ENCODE measurements around the gene PPIL1.

Gene PPIL1

DNA sequence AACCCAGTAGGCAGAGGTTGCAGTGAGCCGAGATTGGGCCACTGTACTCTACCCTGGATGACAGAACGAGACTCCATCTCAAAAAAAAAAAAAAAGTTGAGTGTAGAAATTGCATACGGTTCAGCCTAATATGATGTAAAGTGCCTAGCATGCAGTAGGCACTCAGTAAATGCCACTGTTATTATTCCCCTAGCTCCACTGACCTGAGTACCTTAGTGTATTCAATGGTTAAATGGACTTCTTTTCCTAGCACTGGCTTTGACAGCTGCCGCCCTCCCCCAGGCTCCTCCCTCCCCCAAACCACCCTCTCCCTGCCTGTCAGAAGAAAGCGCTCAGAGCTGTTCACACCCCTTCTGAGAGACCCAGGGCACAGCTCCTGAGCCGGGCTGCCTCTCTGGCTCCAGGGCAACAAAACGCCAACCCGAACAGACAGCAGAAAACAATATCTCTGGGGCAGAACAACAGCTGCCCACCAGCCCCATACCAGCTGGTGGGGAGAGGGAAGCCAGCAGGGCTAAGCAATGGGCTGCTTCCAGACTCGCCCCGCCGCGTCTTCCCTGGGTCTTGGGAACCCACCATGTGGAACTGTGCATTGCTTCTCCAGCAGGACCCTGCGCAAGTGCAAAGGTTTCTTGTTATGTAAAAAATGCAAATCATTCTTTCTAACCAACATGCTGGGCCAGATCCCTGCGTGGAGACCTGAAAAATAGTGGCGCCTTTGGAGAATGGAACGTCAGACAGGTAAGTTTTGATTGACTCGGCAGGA is 39.8 kb downstream of the PPIL1 start:
- no peak for DNase-seq (ENCODE audit: low spot score)

- no peak for DNase-seq (ENCODE audit: low spot score)
These were observed 41.3 kb downstream of the PPIL1 start for GRCh38 chr6:36833182-36833789.

DNA sequence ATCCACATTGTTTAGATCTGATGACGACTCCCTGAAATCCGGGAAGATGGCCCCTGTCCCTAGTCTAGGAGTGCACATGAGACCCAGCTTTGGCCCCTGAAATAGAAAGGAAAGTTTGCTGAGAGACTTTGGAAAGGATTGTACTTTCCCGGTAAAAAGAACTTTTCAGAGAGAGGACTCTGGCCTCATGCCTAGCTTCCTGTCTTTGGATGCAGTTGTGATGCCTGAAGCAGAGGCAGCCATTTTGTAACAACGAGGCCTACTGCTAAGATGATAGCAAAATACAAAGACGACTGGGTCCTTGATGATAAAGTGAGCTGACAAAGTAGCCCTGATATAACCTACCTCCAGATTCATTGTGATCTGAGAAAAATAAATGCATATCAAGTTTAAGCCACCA is 42.3 kb downstream of the PPIL1 start:
- DNase-seq (ENCODE audit: low spot score): no peak

GRCh38 chr6:36830577-36830976 is 44.0 kb downstream of the PPIL1 start:
- no peak for DNase-seq (ENCODE audit: low spot score)

- DNase-seq (ENCODE audit: low spot score): no peak
These were observed 44.6 kb downstream of the PPIL1 start for GRCh38 chr6:36829919-36830544.

DNA sequence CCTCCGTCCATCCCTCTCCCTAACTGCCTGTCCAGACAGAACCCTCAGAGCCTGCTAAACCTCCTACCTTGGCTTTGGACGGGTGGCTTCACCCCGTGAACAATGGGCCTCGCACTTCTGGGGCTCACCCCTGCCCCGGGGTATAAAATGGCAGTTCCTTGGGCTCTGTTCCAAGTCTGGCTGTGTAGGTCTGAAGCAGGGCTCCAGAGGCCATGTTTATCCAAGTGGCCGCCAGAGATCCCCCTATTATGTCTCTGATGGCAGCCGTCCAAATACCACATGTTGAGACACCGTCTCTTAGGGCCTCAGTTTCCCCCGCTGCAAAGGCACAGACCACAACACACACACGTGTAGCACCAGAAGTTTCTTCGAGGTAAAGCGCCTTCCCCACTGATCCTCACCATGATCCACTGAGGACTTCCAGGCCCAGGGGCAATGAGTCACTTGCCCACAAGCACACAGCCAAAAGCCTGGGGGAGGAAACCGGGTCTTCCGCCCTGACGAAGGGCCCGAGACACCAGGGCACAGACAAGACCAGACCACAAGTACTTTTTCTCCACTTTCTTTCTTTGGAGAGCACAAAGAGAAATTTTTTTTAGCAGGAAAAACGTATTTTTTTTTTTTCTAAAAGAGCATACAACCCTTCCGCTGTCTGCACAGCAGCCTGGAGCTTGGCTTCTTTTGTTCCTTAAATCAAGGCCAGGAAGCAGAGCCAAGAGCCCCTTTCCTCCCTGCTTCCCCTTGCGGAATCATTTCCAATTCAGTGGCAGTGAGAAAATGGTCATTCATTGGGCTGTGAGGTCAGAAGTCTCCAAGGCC is 47.1 kb downstream of the PPIL1 start:
- DNase-seq (ENCODE audit: low spot score): peak; percentile 92

DNA sequence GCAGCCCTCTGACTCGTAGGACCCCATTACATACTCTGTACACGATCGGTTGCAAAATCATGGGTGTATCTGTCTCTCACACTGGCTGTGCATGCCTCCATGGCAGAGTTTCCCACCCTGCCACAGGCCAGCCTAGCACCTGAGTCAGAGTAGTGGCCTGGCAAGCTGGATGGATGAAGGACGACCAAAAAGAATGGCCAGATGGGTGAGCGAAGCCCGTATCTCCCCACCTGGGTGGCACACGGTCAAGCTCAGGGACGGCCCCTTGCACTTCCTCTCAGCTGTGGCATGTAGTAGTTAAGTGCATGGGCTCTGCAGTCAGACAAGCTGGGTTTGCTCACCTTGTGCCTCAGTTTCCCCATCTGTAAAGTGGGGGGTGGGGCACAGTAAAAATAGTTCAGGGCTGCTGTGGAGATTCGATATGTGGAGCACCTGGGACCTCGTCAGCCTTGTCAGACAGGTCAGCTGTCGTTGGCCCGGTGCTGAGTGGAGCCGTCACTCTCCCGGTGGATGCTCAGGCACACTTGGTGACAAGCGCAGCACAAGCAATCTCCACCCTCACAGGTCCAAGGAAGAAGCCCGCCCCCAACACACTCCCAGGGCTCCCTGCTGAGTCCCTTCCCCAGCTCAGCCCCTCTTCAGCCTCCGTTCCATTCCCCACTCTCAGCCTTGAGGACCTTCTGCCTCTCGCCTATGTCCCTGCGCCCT is 47.9 kb downstream of the PPIL1 start:
- no peak for DNase-seq (ENCODE audit: low spot score)

- DNase-seq (ENCODE audit: low spot score): no peak
These were observed 48.6 kb downstream of the PPIL1 start for GRCh38 chr6:36825994-36826393.

DNA sequence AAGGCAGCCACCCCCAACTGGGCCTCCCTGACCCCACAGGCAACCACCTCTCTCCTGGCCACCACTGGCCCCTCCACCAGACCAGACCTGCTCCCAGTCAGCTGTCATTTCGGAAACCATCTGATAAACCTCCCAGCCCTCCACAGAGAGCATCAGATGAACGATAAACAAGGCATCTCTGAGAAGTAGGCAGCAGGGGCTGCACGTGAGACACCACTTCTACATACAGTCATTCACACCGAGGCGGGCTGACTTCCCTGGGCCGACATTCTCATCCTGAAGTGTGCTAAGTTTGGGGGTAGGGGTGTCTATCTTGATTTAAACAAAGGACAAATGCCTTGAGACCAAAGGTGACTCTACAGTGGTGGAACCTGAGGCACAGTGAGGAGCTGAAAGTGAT is 49.2 kb downstream of the PPIL1 start:
- DNase-seq (ENCODE audit: low spot score): no peak

- peak; percentile 53 for DNase-seq (ENCODE audit: low spot score)
These were observed 50.4 kb downstream of the PPIL1 start for GRCh38 chr6:36824253-36824652.

- peak; percentile 30 for DNase-seq (ENCODE audit: low spot score)
These were observed 51.0 kb downstream of the PPIL1 start for GRCh38 chr6:36823421-36824096.

DNA sequence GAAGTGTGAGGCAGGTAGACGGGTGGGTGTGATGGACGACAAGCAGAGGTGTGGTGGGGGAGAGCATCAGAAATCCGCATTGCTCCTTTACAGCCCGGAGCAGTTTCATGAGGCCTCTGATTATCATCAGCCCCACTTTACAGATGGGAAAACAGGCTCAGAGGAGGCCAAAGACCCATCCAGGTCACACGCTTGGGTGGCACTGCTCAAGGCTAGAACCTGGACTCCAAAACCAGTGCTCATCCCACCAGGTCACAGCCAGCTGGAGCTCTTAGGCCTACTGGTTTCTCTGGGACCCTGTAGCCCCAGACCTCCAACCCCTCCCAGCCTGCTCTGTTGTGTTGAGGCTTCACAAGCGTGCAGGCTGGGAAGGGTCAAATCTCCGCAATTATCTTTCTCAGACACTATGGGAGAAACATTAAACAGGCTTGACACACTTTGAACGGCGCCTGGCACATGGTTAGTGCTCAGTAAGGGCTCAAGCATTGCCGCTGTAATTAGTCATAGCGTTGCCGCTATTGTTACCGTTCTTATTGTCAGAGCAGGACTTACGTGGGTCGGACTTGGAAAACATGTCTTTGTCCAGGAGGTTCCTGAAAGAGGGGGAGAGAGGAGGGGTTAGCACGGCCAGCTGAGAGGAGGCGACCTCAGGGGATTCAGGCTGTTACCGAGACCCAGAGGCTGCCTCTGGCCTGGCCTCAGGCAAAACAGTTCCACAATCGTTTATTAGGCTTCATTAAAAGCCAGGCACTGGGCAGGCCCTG is 51.9 kb downstream of the PPIL1 start:
- peak; percentile 94 for DNase-seq (ENCODE audit: low spot score)

DNA sequence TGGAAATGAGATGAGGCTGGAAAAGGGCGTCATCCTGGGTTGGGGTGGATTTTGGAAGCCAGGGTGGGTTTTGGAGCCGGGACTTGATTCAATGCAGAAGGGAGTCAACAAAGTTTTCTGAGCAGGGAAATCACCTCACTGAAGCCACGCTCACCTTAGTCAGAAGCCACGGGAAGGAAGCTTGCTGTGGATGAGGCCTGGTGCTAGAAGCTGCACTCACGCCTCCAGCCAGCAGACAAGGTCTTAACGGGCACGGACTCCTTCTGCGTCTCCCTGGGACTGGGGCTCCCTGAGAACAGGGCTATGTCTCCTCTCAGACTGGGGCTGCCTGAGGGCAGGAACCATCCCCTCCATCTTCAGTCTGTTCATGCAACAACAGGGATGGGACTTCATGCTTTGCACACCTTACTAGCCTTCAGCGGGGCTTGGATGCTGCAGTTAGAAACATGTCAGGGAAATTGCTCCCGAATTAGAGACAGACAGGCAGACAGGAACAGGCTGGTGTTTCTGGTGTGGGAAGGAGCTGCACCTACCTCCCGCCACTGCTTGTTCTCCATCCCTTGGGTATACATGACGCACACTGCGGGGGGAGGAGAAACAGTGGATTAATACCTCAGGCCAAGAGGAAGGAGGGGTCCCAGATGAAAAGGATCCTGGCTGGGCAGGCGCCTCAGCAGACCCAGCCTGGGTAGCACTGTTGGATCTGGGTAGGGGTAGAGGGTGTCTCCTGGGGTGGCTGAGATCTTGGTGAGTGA is 52.8 kb downstream of the PPIL1 start:
- no peak for DNase-seq (ENCODE audit: low spot score)

DNA sequence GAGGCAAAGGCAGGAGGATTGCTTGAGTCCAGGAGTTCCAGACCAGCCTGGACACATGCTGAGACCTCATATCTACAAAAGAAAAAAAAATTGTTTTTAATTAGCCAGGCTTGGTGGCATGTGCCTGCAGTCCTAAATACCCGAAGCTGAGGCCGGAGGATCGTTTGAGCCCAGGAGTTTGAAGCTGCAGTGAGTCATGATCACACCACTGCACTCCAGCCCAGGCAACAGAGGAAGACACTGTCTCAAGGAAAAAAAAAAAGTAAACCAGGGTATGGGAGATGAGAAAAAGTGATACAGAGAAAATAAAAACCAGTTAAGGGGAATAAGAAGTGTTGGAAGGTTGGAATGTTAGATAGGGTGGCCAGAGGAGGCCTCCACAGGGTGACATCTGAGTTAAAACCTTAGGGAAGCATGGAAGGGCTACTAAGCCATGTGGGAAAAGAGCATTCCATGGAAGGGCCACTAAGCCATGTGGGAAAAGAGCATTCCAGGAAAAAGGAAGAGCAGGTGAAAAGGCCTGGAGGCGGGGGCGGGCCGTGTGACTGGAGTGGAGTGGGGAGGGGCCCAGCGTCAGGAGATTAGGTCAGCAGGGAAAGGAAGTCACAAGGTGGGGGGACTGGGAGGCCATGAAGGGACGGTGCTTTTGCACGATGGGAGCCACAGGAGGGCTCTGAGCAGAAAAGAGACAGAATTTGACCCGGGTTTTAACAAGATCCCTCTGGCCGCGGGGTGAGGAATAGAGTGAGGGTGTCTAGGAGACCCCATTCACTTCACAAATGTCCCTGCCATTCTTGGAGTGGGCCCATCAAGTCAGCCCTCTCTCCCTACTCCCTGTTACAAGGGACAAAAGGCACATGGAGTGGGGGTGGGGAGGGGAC is 53.7 kb downstream of the PPIL1 start:
- peak; percentile 38 for DNase-seq (ENCODE audit: low spot score)

DNA sequence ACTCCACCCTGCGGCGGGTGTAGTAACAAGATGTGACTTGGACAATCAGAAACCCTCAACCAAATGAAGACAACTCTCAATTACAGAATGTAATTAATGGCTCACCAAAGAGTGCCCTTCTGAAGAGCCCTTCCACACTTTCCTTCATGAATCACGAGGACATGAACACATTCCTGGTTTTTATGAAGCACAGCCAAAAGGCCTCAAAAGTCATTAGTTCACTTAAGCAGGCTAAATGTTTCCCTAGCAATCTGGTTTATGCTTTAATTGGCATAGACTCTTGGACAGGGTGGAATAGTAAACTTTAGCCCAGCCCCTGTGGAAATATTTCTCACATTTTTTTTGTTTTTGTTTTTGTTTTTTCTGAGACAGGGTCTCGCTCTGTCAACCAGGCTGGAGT is 55.8 kb downstream of the PPIL1 start:
- no peak for DNase-seq (ENCODE audit: low spot score)

- no peak for DNase-seq (ENCODE audit: low spot score)
These were observed 56.8 kb downstream of the PPIL1 start for GRCh38 chr6:36817847-36818246.

- DNase-seq (ENCODE audit: low spot score): no peak
These were observed 57.3 kb downstream of the PPIL1 start for GRCh38 chr6:36817176-36817817.
